ENCODE data around the gene RNASE1. TPM values are rescaled to one million over a fixed set of nuclear protein-coding genes. Genes with fewer than 3 reads are reported as not detected.

RNASE1 gene
- total RNA-seq, 1 donor, result not detected

- TF ChIP-seq CTCF (IDR thresholded peaks at IDR 0.05; ENCODE audit: insufficient read depth, low read depth, low read length), result no peak
These were observed 44.7 kb downstream of the RNASE1 start for GRCh38 chr14:20757965-20758364.

GRCh38 chr14:20755037-20755436 lies 47.6 kb downstream of the RNASE1 start:
- no peak for DNase-seq (ENCODE audit: low read depth)
- TF ChIP-seq CTCF (IDR thresholded peaks at IDR 0.05; ENCODE audit: insufficient read depth, low read depth, low read length), result no peak
- no peak overlapping the region for H3K4me3 ChIP-seq (ENCODE audit: low read depth, low read length)

More at GRCh38 chr14:20757965-20758364, 44.7 kb downstream of the RNASE1 start:
- DNase-seq (ENCODE audit: low read depth), result no peak
- H3K4me3 ChIP-seq (ENCODE audit: low read depth, low read length), result no peak overlapping the region

- H3K4me3 ChIP-seq (ENCODE audit: low read depth, low read length), result no peak overlapping the region
- TF ChIP-seq CTCF (IDR thresholded peaks at IDR 0.05; ENCODE audit: insufficient read depth, low read depth, low read length), result no peak
- DNase-seq (ENCODE audit: low read depth), result no peak
These were observed 48.3 kb downstream of the RNASE1 start for GRCh38 chr14:20754308-20754707.

- no peak for TF ChIP-seq CTCF (IDR thresholded peaks at IDR 0.05; ENCODE audit: insufficient read depth, low read depth, low read length)
- no peak for DNase-seq (ENCODE audit: low read depth)
- H3K4me3 ChIP-seq (ENCODE audit: low read depth, low read length), result no peak overlapping the region
These were observed 50.6 kb downstream of the RNASE1 start for GRCh38 chr14:20751963-20752562.

Other genes starting within 250 kb of the RNASE1 start
- gene RNASE9, start 241.8 kb downstream of the RNASE1 start, total RNA-seq, result not detected in 2 replicates
- not detected in 2 replicates for gene RNASE11, start 214.8 kb downstream of the RNASE1 start, total RNA-seq
- not detected in 2 replicates for gene RNASE12, start 211.5 kb downstream of the RNASE1 start, total RNA-seq
- not detected in 2 replicates for gene OR6S1, start 161.2 kb downstream of the RNASE1 start, total RNA-seq
- gene RNASE4, start 118.3 kb downstream of the RNASE1 start, total RNA-seq, result 6.9 and 7.4 TPM in 2 replicates
- gene ANG, start 114.1 kb downstream of the RNASE1 start, total RNA-seq, result 1.7 and 4.5 TPM in 2 replicates
- gene EDDM3A, start 57.0 kb downstream of the RNASE1 start, total RNA-seq, result not detected in 2 replicates
- gene EDDM3B, start 34.4 kb downstream of the RNASE1 start, total RNA-seq, result not detected in 2 replicates
- not detected in 2 replicates for gene RNASE6, start 21.6 kb downstream of the RNASE1 start, total RNA-seq
- gene RNASE3, start 88.5 kb upstream of the RNASE1 start, total RNA-seq, result not detected in 2 replicates
- gene RNASE2, start 152.6 kb upstream of the RNASE1 start, total RNA-seq, result not detected in 2 replicates
- gene METTL17, start 187.1 kb upstream of the RNASE1 start, total RNA-seq, result 34.5 and 41.2 TPM in 2 replicates
- not detected in 2 replicates for gene SLC39A2, start 196.4 kb upstream of the RNASE1 start, total RNA-seq
- 1.3 TPM in 1 of 2 replicates, not detected in the other for gene NDRG2, start 222.2 kb upstream of the RNASE1 start, total RNA-seq
- not detected in 2 replicates for gene TPPP2, start 227.4 kb upstream of the RNASE1 start, total RNA-seq
- gene RNASE13, start 232.0 kb upstream of the RNASE1 start, total RNA-seq, result not detected in 2 replicates
- not detected in 2 replicates for gene RNASE7, start 239.5 kb upstream of the RNASE1 start, total RNA-seq